DND-41 (cell line): Measurements from ENCODE around the gene SLC17A8.
"Not testable (repeated sequence)": the region's sequence is repeated elsewhere in the genome, so short reads cannot be mapped to it uniquely, and the experiment has no call there.

Experiments
- CTCF ChIP-seq: IDR thresholded peaks from 2 replicates; pipeline ENCODE4 v1.5.1; 2012; ENCODE audit warnings: borderline replicate concordance, low read length, moderate library complexity, mild to moderate bottlenecking; ENCODE audit not compliant: poor library complexity, severe bottlenecking; ENCODE audit errors: extremely low read depth
- EZH2 ChIP-seq: IDR thresholded peaks from 3 replicates; pipeline ENCODE4 v1.6.1; 2012; ENCODE audit warnings: borderline replicate concordance, low read depth, mild to moderate bottlenecking, moderate library complexity, low read length, inconsistent platforms; ENCODE audit not compliant: severe bottlenecking

- TF ChIP-seq EZH2, CTCF: not testable (repeated sequence)
These were observed 14.0 kb upstream of the SLC17A8 start for GRCh38 chr12:100342897-100343296.
